Mesodermal cell (in vitro differentiated cells): ENCODE data around the gene SAMD1.
A peak's percentile ranks its signal among the peaks of the same experiment; 100 is the strongest.

ENCODE experiments used
- H3K27ac ChIP-seq: 2 replicates; pipeline ENCODE4 v1.7.0; 2013; ENCODE audit warnings: mild to moderate bottlenecking, low read depth, low read length, moderate library complexity; ENCODE audit not compliant: severe bottlenecking
- H3K36me3 ChIP-seq: 2 replicates; pipeline ENCODE4 v1.7.1; 2013; ENCODE audit warnings: mild to moderate bottlenecking, low read length, moderate library complexity; ENCODE audit not compliant: control insufficient read depth, insufficient read depth
- H3K4me1 ChIP-seq: one replicate; pipeline ENCODE4 v1.7.1; 2013; ENCODE audit warnings: mild to moderate bottlenecking, low read length; ENCODE audit not compliant: insufficient read depth, control insufficient read depth, poor library complexity, severe bottlenecking
- H3K4me3 ChIP-seq: 2 replicates; pipeline ENCODE4 v1.7.0; 2013; ENCODE audit warnings: low read length, control low read depth, mild to moderate bottlenecking; ENCODE audit not compliant: insufficient read depth, poor library complexity, severe bottlenecking; ENCODE audit errors: extremely low read depth
- H3K9me3 ChIP-seq: 2 replicates; pipeline ENCODE4 v1.7.1; 2013; ENCODE audit warnings: mild to moderate bottlenecking, low read length, moderate library complexity; ENCODE audit not compliant: control insufficient read depth
- WGBS, 2 experiments: methylation state at CpG; one replicate each; pipeline ENCODE4 v1.1.5; 2013; ENCODE audit warnings: missing lambda C conversion rate in 2 of 2; ENCODE audit not compliant: insufficient coverage in 2 of 2; 5-methylcytosine and 5-hydroxymethylcytosine counted together

Gene SAMD1

DNA sequence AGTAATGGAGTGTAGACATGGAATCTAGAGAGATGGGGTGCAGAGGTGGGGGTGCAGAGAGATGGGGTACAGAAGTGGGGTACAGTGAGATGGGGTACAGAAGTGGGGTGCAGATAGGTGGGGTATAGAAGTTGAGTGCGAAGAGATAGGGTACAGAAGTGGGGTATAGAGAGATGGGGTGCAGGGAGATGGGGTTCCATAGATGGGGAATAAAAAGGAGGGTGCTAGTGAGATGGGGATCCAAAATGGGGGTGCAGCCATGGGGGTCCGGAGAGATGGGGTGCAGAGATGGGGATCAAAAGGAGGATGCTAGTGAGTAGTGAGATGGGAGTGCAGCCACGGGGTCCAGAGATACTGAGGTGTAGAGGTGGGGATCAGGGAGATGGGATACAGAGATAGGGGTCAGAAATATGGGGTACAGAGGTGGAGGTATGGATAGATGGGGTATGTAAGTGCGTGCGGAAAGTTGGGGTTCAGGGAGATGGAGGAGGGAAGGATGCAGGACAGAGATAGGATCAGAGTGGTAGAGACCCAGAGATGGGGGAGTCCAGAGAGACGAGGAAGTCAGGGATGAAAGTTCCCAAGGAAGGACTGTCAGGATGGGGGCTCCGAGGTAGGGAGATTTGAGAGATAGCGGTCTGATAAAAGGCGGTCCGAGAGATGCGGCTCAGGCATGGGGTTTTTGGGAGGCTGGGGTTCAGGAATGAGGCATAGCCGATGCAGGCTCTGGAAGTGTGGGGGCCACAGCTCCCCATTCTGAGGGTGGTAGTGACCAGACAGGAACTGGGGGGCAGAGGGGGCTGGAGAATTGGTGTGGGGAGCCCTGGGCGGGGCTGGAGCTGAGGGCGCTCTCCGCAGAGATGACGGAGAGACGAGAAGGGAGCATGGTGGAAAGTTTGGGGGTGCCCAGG lies 32.1 kb downstream of the SAMD1 start:
- Histone ChIP-seq H3K9me3 (no peaks in the 10 kb centered on the region), H3K4me3 (peak overlapping the region; percentile 32), H3K36me3 (no peaks in the 10 kb centered on the region), H3K27ac (no peak overlapping the region), H3K4me1 (peaks cover 7% of the 10 kb centered on the region)
- WGBS, 2 experiments = 52 to 55% methylated on average over 13 to 17 of the region's 17 CpGs

GRCh38 chr19:14056741-14057356 lies 33.7 kb downstream of the SAMD1 start:
- 39 to 46% methylated on average over 7 to 8 of the region's 19 CpGs for WGBS, 2 experiments
- H3K27ac ChIP-seq = no peak overlapping the region
- no peaks in the 10 kb centered on the region for H3K9me3 ChIP-seq
- H3K4me3 ChIP-seq = peak overlapping the region; percentile 32
- H3K4me1 ChIP-seq = peaks cover 7% of the 10 kb centered on the region
- H3K36me3 ChIP-seq = peaks cover 9% of the 10 kb centered on the region

DNA sequence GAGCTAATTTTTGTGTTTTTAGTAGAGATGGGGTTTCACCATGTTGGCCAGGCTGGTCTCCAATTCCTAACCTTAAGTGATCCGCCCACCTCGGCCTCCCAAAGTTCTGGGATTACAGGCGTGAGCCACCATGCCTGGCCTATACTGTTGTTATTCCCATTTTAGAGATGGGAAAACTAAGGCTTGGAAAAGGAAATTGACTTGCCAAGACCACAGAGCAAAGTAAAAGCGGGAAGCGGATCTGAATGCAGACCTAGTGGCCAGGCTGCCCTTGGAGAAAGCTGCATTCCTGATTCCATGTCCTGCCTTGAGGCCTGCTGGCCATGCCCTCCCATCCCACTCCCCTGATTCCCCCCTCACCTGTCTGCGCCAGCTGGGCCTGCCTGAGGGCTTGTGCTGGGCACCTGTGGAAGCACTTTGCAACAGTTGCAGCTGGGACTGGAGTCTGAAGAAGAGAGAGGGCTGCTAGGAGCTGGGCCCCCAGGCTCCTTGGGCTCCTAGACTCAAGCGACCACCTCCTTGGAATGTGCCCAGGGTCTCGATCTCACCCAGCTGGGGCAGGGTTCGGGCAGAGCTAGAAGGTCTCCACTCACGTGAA lies 34.4 kb downstream of the SAMD1 start:
- Histone ChIP-seq H3K4me3 (no peak overlapping the region), H3K27ac (no peak overlapping the region), H3K36me3 (peaks cover 9% of the 10 kb centered on the region), H3K9me3 (no peaks in the 10 kb centered on the region), H3K4me1 (peaks cover 7% of the 10 kb centered on the region)
- 89 to 92% methylated on average over 9 to 10 of the region's 10 CpGs for WGBS, 2 experiments

DNA sequence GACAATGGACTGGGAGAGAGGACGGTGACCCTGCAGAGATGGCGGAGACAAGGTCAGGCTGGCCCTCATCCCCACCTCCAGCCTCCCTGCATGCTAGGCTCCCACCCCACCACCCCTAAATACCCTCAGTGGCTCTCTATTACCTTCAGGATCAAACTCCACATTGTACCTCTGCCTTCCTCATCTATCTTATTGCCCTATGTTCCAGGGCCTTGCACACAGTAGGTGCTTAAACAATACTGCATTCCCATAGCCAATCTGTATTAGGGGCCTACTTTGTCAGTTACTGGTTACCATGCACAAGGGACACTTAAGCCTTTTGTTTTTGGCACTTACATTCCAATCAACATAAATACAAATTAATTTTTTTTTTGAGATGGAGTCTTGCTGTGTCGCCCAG lies 35.2 kb downstream of the SAMD1 start:
- WGBS, 2 experiments = 88 to 89% methylated on average over 3 of the region's 3 CpGs
- H3K4me3 ChIP-seq = no peak overlapping the region
- H3K36me3 ChIP-seq = peaks cover 9% of the 10 kb centered on the region
- no peaks in the 10 kb centered on the region for H3K9me3 ChIP-seq
- no peak overlapping the region for H3K27ac ChIP-seq
- peaks cover 7% of the 10 kb centered on the region for H3K4me1 ChIP-seq

DNA sequence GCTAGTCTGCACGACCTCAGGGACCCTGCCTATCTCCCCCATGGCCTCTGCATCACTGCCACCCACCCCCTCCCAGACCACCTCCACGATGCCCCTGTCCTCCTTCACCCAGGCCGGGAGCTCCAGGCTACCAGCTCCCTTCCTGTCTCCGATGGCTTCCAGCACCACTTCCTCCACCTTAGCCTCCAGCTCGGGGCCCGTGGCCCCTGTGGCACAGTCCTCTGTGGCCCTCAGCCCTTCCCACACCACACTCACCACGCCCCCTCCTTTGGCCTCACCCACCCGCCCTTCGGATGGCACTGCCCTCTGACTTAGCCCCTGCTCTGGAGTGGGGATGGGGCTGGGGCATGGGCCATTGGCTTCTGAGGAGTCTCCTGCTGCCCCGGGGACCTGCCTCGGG lies 35.8 kb downstream of the SAMD1 start:
- no peak overlapping the region for H3K27ac ChIP-seq

GRCh38 chr19:14054099-14054498 lies 36.5 kb downstream of the SAMD1 start:
- no peaks in the 10 kb centered on the region for H3K9me3 ChIP-seq
- H3K4me3 ChIP-seq = no peak overlapping the region
- H3K27ac ChIP-seq = no peak overlapping the region
- peaks cover 7% of the 10 kb centered on the region for H3K4me1 ChIP-seq
- peaks cover 10% of the 10 kb centered on the region for H3K36me3 ChIP-seq
- WGBS, 2 experiments = 90 to 94% methylated on average over 6 of the region's 6 CpGs

More for the DNA sequence above, 35.8 kb downstream of the SAMD1 start:
- no peak overlapping the region for H3K4me3 ChIP-seq
- no peaks in the 10 kb centered on the region for H3K9me3 ChIP-seq
- H3K4me1 ChIP-seq = peaks cover 7% of the 10 kb centered on the region
- peaks cover 9% of the 10 kb centered on the region for H3K36me3 ChIP-seq
- 83 to 93% methylated on average over 7 to 9 of the region's 11 CpGs for WGBS, 2 experiments

DNA sequence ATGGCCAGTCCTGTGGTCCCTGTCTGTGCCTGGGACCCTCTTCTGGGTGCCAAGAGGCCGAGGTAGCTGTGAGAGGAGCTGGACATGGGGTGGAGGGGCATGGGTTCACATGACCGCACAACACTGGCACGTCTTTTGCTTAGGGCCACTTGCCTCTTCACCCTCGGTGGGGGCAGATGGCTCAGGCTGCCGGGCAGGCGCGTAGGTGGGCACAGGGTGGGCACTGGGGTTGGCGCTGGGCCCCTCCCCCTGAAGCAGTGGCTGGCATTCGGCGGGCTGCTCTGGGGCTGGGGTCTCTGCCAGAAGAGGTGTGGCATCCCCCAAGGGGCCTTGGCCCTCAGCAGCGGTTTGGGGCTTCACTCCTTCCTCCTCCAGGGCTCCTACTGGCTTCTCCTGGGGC lies 37.1 kb downstream of the SAMD1 start:
- 96% methylated on average over 11 of the region's 11 CpGs for WGBS, 2 experiments
- no peak overlapping the region for H3K27ac ChIP-seq

DNA sequence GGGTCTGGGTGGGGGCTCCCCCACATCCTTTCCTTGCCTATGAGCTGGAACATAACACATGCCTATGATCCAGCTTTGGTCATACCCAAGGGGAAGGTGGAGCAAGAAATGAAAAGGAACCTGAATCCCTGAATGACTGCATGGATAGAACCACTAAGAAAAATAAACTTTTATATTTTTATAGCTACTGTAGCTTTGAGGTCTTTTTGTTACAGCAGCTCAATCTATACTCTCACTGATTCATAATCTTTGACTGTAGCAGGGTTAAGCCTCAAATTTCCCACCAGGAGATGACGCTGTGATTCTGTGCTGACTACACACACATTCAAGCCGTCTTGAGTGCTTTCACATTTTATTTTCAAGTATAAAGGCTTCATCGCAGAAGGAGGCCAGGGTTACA lies 37.5 kb downstream of the SAMD1 start:
- WGBS, 2 experiments = 93 to 96% methylated on average over 2 to 3 of the region's 3 CpGs
- H3K27ac ChIP-seq = no peak overlapping the region
- no peak overlapping the region for H3K4me3 ChIP-seq

More for the DNA sequence above, 37.1 kb downstream of the SAMD1 start:
- H3K36me3 ChIP-seq = peaks cover 16% of the 10 kb centered on the region
- no peak overlapping the region for H3K4me3 ChIP-seq
- peaks cover 7% of the 10 kb centered on the region for H3K4me1 ChIP-seq
- peaks cover 3% of the 10 kb centered on the region for H3K9me3 ChIP-seq

GRCh38 chr19:14052470-14052869 lies 38.1 kb downstream of the SAMD1 start:
- WGBS, 2 experiments = 89 to 94% methylated on average over 2 to 6 of the region's 6 CpGs
- Histone ChIP-seq H3K9me3 (peaks cover 6% of the 10 kb centered on the region), H3K4me1 (no peaks in the 10 kb centered on the region), H3K4me3 (no peak overlapping the region), H3K36me3 (peaks cover 20% of the 10 kb centered on the region), H3K27ac (no peak overlapping the region)

More for the DNA sequence above, 37.5 kb downstream of the SAMD1 start:
- peaks cover 20% of the 10 kb centered on the region for H3K36me3 ChIP-seq
- H3K9me3 ChIP-seq = peaks cover 6% of the 10 kb centered on the region
- H3K4me1 ChIP-seq = peaks cover 4% of the 10 kb centered on the region

GRCh38 chr19:14051980-14052379 lies 38.6 kb downstream of the SAMD1 start:
- peaks cover 6% of the 10 kb centered on the region for H3K9me3 ChIP-seq
- no peaks in the 10 kb centered on the region for H3K4me1 ChIP-seq
- no peak overlapping the region for H3K27ac ChIP-seq
- no peak overlapping the region for H3K4me3 ChIP-seq
- peaks cover 20% of the 10 kb centered on the region for H3K36me3 ChIP-seq
- WGBS, 2 experiments = 81 to 92% methylated on average over 6 to 7 of the region's 9 CpGs
